Glutamatergic neuron (in vitro differentiated cells): ENCODE measurements around the gene MYL9. TPM values are rescaled to one million over a fixed set of nuclear protein-coding genes. Genes with fewer than 3 reads are reported as not detected.

Source experiments
- DNase-seq: peaks from one replicate; pipeline ENCODE4 v3.0.0; 2022
- H3K27ac Mint-ChIP-seq: one replicate; pipeline ENCODE4 v1.8.0; 2020; ENCODE audit warnings: mild to moderate bottlenecking, mixed read lengths, inconsistent platforms; ENCODE audit not compliant: unreplicated experiment
- H3K27me3 Mint-ChIP-seq: one replicate; pipeline ENCODE4 v1.8.0; 2020; ENCODE audit warnings: mild to moderate bottlenecking, moderate library complexity, mixed read lengths, inconsistent platforms; ENCODE audit not compliant: unreplicated experiment
- H3K36me3 Mint-ChIP-seq: one replicate; pipeline ENCODE4 v1.8.0; 2020; ENCODE audit warnings: mild to moderate bottlenecking, mixed read lengths, inconsistent platforms; ENCODE audit not compliant: unreplicated experiment
- H3K4me1 Mint-ChIP-seq: one replicate; pipeline ENCODE4 v1.8.0; 2020; ENCODE audit warnings: mild to moderate bottlenecking, low read depth, mixed read lengths, inconsistent platforms; ENCODE audit not compliant: unreplicated experiment
- H3K4me3 Mint-ChIP-seq: one replicate; pipeline ENCODE4 v1.8.0; 2020; ENCODE audit warnings: mild to moderate bottlenecking, mixed read lengths, inconsistent platforms; ENCODE audit not compliant: unreplicated experiment
- H3K9me3 Mint-ChIP-seq: one replicate; pipeline ENCODE4 v1.8.0; 2020; ENCODE audit warnings: mild to moderate bottlenecking, moderate library complexity, mixed read lengths, inconsistent platforms; ENCODE audit not compliant: unreplicated experiment
- CTCF ChIP-seq: fragments of 200-600 bp; sonication (generic); IDR thresholded peaks from one replicate; pipeline ENCODE4 v1.5.0; 2021; ENCODE audit not compliant: partially characterized antibody, unreplicated experiment
- total RNA-seq: library from RNA; stranded (reverse); fragmentation: NEBNext Ultra II Directional; extraction: Animal tissue kit (Norgen Biotek cat#: 25700); gene quantifications from one replicate; pipeline ENCODE4 v1.2.1, GENCODE V29; 2021; ENCODE audit not compliant: unreplicated experiment

The MYL9 gene
- total RNA-seq, 1 donor from 2014 or later: 2.0 TPM

GRCh38 chr20:36582821-36583220 lies 41.5 kb downstream of the MYL9 start:
- no peak for TF ChIP-seq CTCF
- Mint-ChIP-seq H3K27me3 (peaks cover 7% of the 10 kb centered on the region), H3K36me3 (no peaks in the 10 kb centered on the region), H3K4me1 (peaks cover 1% of the 10 kb centered on the region), H3K9me3 (no peaks in the 10 kb centered on the region), H3K4me3 (no peak overlapping the region), H3K27ac (no peak overlapping the region)
- no peak for DNase-seq

GRCh38 chr20:36584018-36584481 lies 42.7 kb downstream of the MYL9 start:
- peaks cover 1% of the 10 kb centered on the region for H3K4me1 Mint-ChIP-seq
- TF ChIP-seq CTCF: no peak
- H3K4me3 Mint-ChIP-seq: no peak overlapping the region
- DNase-seq: no peak
- H3K27me3 Mint-ChIP-seq: peaks cover 7% of the 10 kb centered on the region
- no peaks in the 10 kb centered on the region for H3K36me3 Mint-ChIP-seq
- no peak overlapping the region for H3K27ac Mint-ChIP-seq
- no peaks in the 10 kb centered on the region for H3K9me3 Mint-ChIP-seq

GRCh38 chr20:36585410-36586125 lies 44.2 kb downstream of the MYL9 start:
- H3K9me3 Mint-ChIP-seq: no peaks in the 10 kb centered on the region
- TF ChIP-seq CTCF: no peak
- H3K27me3 Mint-ChIP-seq: peaks cover 1% of the 10 kb centered on the region
- peaks cover 1% of the 10 kb centered on the region for H3K4me1 Mint-ChIP-seq
- H3K27ac Mint-ChIP-seq: no peak overlapping the region
- H3K36me3 Mint-ChIP-seq: no peaks in the 10 kb centered on the region
- DNase-seq: no peak
- H3K4me3 Mint-ChIP-seq: no peak overlapping the region

- peaks cover 1% of the 10 kb centered on the region for H3K4me1 Mint-ChIP-seq
- no peak for DNase-seq
- no peak overlapping the region for H3K4me3 Mint-ChIP-seq
- no peak overlapping the region for H3K27ac Mint-ChIP-seq
- H3K9me3 Mint-ChIP-seq: no peaks in the 10 kb centered on the region
- peaks cover 3% of the 10 kb centered on the region for H3K27me3 Mint-ChIP-seq
- no peak for TF ChIP-seq CTCF
- H3K36me3 Mint-ChIP-seq: no peaks in the 10 kb centered on the region
Observed at GRCh38 chr20:36587388-36588070, 46.2 kb downstream of the MYL9 start.

GRCh38 chr20:36591281-36591680 lies 50.0 kb downstream of the MYL9 start:
- TF ChIP-seq CTCF: no peak
- H3K27me3 Mint-ChIP-seq: peaks cover 4% of the 10 kb centered on the region
- H3K4me1 Mint-ChIP-seq: no peaks in the 10 kb centered on the region
- no peaks in the 10 kb centered on the region for H3K9me3 Mint-ChIP-seq
- no peak overlapping the region for H3K27ac Mint-ChIP-seq
- DNase-seq: no peak
- H3K36me3 Mint-ChIP-seq: no peaks in the 10 kb centered on the region
- H3K4me3 Mint-ChIP-seq: no peak overlapping the region
